OCI-LY3 (cell line): ENCODE results near the gene NAA10.
"Not testable (repeated sequence)": the region's sequence is repeated elsewhere in the genome, so short reads cannot be mapped to it uniquely, and the experiment has no call there.

ENCODE experiments used
- H2AFZ ChIP-seq: fragments of 200-600, 300-600 bp; shearing (Covaris generic); 2 replicates; pipeline ENCODE4 v1.6.0; 2014; ENCODE audit warnings: antibody characterized with exemption, low read depth, low read length
- H3K27ac ChIP-seq: fragments of 200-600, 300-600 bp; sonication (generic); 2 replicates; pipeline ENCODE4 v1.5.1; 2014; ENCODE audit warnings: mild to moderate bottlenecking, low read length, moderate library complexity, mixed read lengths
- H3K27me3 ChIP-seq: fragments of 200-600, 300-600 bp; sonication (generic); 2 replicates; pipeline ENCODE4 v1.6.1; 2014; ENCODE audit warnings: low read depth, low read length, mixed read lengths
- H3K36me3 ChIP-seq: fragments of 200-600, 300-600 bp; sonication (generic); replicated peaks from 2 replicates; pipeline ENCODE3; 2014; ENCODE audit warnings: low read depth, low read length, mixed read lengths
- H3K4me1 ChIP-seq: fragments of 300-600, 200-600 bp; sonication (generic); 2 replicates; pipeline ENCODE4 v1.6.1; 2014; ENCODE audit warnings: low read length, mixed read lengths
- H3K4me2 ChIP-seq: fragments of 200-600, 300-600 bp; sonication (generic); 2 replicates; pipeline ENCODE4 v1.6.1; 2014; ENCODE audit warnings: low read length, mixed read lengths
- H3K4me3 ChIP-seq: fragments of 300-600, 200-600 bp; sonication (generic); 2 replicates; pipeline ENCODE4 v1.5.1; 2014; ENCODE audit warnings: antibody characterized with exemption, mild to moderate bottlenecking, low read length, moderate library complexity
- H3K79me2 ChIP-seq: fragments of 300-600, 200-600 bp; shearing (Covaris generic); 2 replicates; pipeline ENCODE4 v1.6.1; 2014; ENCODE audit warnings: mild to moderate bottlenecking, low read length, mixed read lengths
- H3K9ac ChIP-seq: fragments of 300-600, 200-600 bp; shearing (Covaris generic); 2 replicates; pipeline ENCODE4 v1.6.0; 2014; ENCODE audit warnings: mild to moderate bottlenecking, low read length, moderate library complexity
- H3K9me3 ChIP-seq: fragments of 200-600, 300-600 bp; shearing (Covaris generic); 2 replicates; pipeline ENCODE4 v1.6.1; 2014; ENCODE audit warnings: low read length, mixed read lengths; ENCODE audit not compliant: insufficient read depth
- H4K20me1 ChIP-seq: fragments of 200-600, 300-600 bp; sonication (generic); 2 replicates; pipeline ENCODE4 v1.6.1; 2016; ENCODE audit warnings: low read length, mixed read lengths; ENCODE audit not compliant: insufficient read depth
- EZH2phosphoT487 ChIP-seq: fragments of 200-600 bp; shearing (Covaris generic); IDR thresholded peaks from 2 replicates; pipeline ENCODE4 v1.6.1; 2018; ENCODE audit warnings: antibody characterized with exemption, mixed run types, low read depth
- TF ChIP-seq, protein P1 (sequence below): fragments of 200-600, 300-600 bp; sonication (generic); IDR thresholded peaks from 2 replicates; pipeline ENCODE4 v1.5.1; 2014; ENCODE audit warnings: antibody characterized with exemption, low read length, low read depth

NAA10 gene

DNA sequence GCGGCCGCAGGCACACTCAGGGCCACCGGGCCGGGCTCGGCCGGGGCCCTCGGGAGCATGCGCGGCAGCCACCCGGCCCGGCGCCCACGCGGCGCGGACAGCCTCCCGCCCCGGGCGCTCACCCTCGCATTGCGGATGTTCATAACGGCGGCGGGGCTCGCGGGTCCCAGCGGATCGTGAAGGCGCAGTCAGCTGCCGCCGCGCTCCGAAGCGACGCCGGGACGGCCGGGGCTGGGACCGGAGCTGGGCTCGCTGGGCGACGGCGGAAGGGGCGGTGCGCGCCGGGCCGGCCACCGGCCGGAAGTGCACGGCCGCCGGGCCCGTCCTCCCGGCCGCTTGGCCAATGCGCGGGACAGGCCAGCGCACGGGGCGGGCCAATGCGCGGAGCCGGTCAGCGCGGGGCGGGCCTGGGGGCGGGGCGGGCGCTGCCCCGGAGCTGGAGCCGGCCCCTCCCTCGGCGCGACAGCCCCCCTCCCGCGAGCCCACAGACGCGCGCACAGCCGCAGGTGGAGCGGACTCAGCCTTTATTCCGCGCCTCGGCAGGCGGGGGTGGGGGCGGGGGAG lies at the start of gene NAA10:
Gene NAA10, minus strand, starts transcription at position 276 of the 564 bp plus-strand sequence. Its CDS starts 133 bp downstream, at position 143.
- no peaks in the 10 kb centered on the region for H4K20me1 ChIP-seq
- no peaks in the 10 kb centered on the region for H3K27me3 ChIP-seq
- H3K36me3 ChIP-seq, result peaks cover 3% of the 10 kb centered on the region
- H3K4me1 ChIP-seq, result peaks cover 4% of the 10 kb centered on the region
- H3K9ac ChIP-seq, result peak within 1 kb of the TSS; percentile 83
- H3K9me3 ChIP-seq, result no peaks in the 10 kb centered on the region
- H3K27ac ChIP-seq, result peak within 1 kb of the TSS; percentile 42
- H3K4me2 ChIP-seq, result peak within 1 kb of the TSS; percentile 99
- peak within 1 kb of the TSS; percentile 65 for H2AFZ ChIP-seq
- TF ChIP-seq EZH2phosphoT487, result no peak
- TF ChIP-seq, protein P1, sequence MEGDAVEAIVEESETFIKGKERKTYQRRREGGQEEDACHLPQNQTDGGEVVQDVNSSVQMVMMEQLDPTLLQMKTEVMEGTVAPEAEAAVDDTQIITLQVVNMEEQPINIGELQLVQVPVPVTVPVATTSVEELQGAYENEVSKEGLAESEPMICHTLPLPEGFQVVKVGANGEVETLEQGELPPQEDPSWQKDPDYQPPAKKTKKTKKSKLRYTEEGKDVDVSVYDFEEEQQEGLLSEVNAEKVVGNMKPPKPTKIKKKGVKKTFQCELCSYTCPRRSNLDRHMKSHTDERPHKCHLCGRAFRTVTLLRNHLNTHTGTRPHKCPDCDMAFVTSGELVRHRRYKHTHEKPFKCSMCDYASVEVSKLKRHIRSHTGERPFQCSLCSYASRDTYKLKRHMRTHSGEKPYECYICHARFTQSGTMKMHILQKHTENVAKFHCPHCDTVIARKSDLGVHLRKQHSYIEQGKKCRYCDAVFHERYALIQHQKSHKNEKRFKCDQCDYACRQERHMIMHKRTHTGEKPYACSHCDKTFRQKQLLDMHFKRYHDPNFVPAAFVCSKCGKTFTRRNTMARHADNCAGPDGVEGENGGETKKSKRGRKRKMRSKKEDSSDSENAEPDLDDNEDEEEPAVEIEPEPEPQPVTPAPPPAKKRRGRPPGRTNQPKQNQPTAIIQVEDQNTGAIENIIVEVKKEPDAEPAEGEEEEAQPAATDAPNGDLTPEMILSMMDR, result no peak
- H3K79me2 ChIP-seq, result peaks cover 37% of the 10 kb centered on the region
- peak within 1 kb of the TSS; percentile 96 for H3K4me3 ChIP-seq

DNA sequence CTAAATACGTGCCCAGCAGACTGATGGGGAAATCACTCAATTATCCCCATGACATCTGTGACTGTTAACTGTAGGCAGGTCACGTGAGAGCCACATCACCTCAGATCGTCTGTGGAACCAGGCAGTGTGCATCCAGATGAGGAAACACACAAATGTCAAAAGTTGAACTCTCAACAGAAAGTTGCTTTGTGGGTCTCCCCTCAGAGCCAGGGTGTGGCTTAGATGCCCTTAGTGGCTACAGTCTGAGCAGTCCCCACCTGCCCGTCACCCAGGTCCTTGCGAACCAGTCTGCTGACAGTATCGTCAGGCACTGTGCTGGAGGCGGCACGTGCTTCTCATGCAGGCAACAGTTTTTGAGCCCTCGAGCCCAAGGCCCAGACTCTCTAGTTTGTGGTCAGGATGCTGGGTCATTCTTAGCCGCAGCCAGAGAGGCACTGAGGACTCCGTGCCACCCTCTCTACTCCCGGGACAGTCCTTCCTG lies 48.5 kb upstream of the NAA10 start:
- peak overlapping the region; percentile 96 for H3K27ac ChIP-seq
- peaks cover 56% of the 10 kb centered on the region for H3K4me1 ChIP-seq
- H4K20me1 ChIP-seq, result no peaks in the 10 kb centered on the region
- no peaks in the 10 kb centered on the region for H3K79me2 ChIP-seq
- H2AFZ ChIP-seq, result no peak overlapping the region
- no peaks in the 10 kb centered on the region for H3K9me3 ChIP-seq
- no peak overlapping the region for H3K4me2 ChIP-seq
- no peaks in the 10 kb centered on the region for H3K36me3 ChIP-seq
- no peak overlapping the region for H3K9ac ChIP-seq
- no peak overlapping the region for H3K4me3 ChIP-seq
- H3K27me3 ChIP-seq, result no peaks in the 10 kb centered on the region
- no peak for TF ChIP-seq EZH2phosphoT487
- TF ChIP-seq, protein P1, result no peak

DNA sequence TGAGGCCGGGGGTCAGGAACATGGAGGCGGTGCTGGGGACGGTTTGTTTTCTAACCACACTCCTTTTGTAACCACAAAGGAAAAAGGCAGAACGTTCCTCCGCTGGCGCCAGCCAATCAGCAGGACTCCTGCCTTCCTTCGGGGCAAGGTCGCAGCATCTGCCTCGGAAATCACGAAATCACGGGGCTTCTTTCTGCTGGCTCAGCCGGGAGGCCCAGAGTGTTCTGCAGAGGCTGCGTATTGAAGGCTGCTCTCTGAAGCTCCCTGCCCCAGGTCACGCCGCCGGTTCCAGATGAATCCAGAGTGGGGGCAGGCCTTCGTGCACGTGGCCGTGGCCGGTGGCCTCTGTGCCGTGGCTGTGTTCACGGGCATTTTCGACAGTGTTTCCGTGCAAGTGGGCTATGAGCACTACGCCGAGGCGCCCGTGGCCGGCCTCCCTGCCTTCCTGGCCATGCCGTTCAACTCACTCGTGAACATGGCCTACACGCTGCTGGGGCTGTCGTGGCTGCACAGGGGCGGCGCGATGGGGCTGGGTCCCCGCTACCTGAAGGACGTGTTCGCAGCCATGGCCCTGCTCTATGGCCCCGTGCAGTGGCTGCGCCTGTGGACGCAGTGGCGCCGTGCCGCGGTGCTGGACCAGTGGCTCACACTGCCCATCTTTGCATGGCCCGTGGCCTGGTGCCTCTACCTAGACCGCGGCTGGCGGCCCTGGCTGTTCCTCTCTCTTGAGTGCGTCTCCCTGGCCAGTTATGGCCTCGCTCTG lies 47.1 kb upstream of the NAA10 start:
- no peak overlapping the region for H3K4me2 ChIP-seq
- no peak overlapping the region for H2AFZ ChIP-seq
- TF ChIP-seq EZH2phosphoT487, result no peak
- TF ChIP-seq, protein P1, result no peak
- no peaks in the 10 kb centered on the region for H3K27me3 ChIP-seq
- no peaks in the 10 kb centered on the region for H3K79me2 ChIP-seq
- no peaks in the 10 kb centered on the region for H3K36me3 ChIP-seq
- no peaks in the 10 kb centered on the region for H4K20me1 ChIP-seq
- H3K27ac ChIP-seq, result no peak overlapping the region; the same call in 1 of the 2 replicates
- no peaks in the 10 kb centered on the region for H3K9me3 ChIP-seq
- no peak overlapping the region for H3K9ac ChIP-seq
- H3K4me3 ChIP-seq, result no peak overlapping the region
- H3K4me1 ChIP-seq, result peaks cover 56% of the 10 kb centered on the region

DNA sequence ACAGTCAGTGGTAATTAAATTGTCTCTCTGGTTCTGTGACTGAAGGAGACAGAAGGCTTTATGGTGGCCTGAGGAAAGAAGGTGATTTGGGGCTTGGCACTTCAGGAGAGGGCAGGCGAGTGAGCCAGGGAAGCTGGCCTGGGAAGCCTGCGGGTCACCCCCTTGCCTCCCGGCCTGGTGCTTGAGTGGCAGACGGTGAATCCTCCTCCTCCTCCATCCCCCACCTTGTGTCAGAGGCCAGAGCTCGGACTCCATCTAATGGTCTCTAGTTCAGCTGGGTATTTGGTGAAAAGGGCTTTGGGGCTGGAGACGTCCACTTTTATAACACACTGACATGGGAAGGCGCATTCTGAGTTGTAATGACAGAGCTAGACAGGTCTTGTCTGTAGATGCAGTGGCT lies 46.4 kb upstream of the NAA10 start:
- H2AFZ ChIP-seq, result no peak overlapping the region
- H3K27ac ChIP-seq, result peak overlapping the region; percentile 61
- TF ChIP-seq, protein P1, result no peak
- no peak for TF ChIP-seq EZH2phosphoT487
- no peaks in the 10 kb centered on the region for H3K9me3 ChIP-seq
- 0 out of 2 replicates have a peak overlapping the region, but pooled peaks have one; percentile 53 for H3K4me2 ChIP-seq
- peaks cover 51% of the 10 kb centered on the region for H3K4me1 ChIP-seq
- no peaks in the 10 kb centered on the region for H3K79me2 ChIP-seq
- no peaks in the 10 kb centered on the region for H4K20me1 ChIP-seq
- no peaks in the 10 kb centered on the region for H3K36me3 ChIP-seq
- H3K4me3 ChIP-seq, result no peak overlapping the region
- no peaks in the 10 kb centered on the region for H3K27me3 ChIP-seq
- peak overlapping the region; percentile 20; the same call in 1 of the 2 replicates for H3K9ac ChIP-seq

DNA sequence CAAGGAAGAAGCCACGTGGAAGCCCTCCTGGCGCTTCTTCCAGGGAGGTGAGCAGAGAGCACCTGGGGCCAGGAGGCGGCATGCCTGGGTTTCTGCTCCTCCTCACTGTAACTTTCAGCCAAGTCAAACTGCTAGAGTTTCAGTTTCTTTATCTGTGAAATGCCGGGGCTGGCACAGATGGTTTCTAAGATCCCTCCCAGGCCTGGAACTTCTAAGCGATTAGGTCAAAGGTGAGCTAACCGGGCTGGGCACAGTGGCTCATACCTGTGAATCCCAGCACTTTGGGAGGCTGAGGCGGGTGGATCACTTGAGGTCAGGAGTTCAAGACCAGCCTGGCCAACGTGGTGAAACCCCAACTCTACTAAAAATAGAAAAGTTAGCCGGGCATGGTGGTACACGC lies 45.6 kb upstream of the NAA10 start:
- not testable (repeated sequence) for H2AFZ ChIP-seq, H4K20me1 ChIP-seq, H3K79me2 ChIP-seq, H3K36me3 ChIP-seq, H3K9me3 ChIP-seq, H3K27me3 ChIP-seq
- peak overlapping the region; percentile 61 for H3K27ac ChIP-seq
- H3K4me1 ChIP-seq, result peaks cover 43% of the 10 kb centered on the region
- peak overlapping the region; percentile 53 for H3K4me2 ChIP-seq
- H3K9ac ChIP-seq, result peak overlapping the region; percentile 20; the same call in 1 of the 2 replicates
- H3K4me3 ChIP-seq, result peak overlapping the region; percentile 31; the same call in 1 of the 2 replicates
